Fibroblast of skin of left quadriceps (primary cell): ENCODE measurements around the gene FCHSD2.
"Not testable (repeated sequence)": the region's sequence is repeated elsewhere in the genome, so short reads cannot be mapped to it uniquely, and the experiment has no call there.

Experiments
- DNase-seq, 2 experiments: peaks; one replicate each; pipeline ENCODE4 v3.0.0-alpha.2; 2013; ENCODE audit warnings: low read depth in 2 of 2

The FCHSD2 gene

GRCh38 chr11:73061434-73061833, 80.7 kb downstream of the FCHSD2 start:
- not testable (repeated sequence) for DNase-seq

GRCh38 chr11:73059915-73060314, 82.2 kb downstream of the FCHSD2 start:
- DNase-seq = no peak

DNA sequence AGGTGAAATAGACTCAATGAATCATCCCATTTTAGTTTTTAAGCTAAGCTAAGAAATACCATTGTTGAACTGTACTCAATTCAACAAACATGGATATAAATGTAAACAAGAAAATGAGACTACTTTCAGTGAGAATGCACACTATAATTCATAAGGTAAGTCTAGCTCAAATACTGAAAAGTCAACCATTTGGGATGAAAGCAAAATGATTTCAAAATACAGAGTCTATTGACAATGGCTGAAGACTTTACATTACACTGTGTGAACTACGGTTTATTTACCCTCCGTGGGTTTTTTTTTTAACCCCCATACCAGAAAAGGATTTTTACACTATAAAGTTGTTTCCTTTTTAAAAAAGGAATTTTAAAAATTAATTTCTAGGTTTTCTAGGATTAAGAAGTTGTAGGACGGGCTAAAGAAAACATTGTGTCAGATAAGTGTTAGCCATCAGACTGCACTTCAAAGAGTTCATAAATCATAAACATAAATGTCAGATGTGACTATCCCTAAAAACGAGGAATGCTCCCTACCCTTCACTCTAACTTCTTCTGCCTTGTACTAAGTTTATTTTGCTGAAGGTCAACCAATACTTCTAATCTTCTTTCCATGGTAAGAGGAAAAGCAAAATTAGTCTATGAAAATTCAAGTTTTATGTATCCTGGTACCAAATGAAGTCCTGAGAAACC, 83.0 kb downstream of the FCHSD2 start:
- no peak for DNase-seq

- DNase-seq = no peak
Observed at GRCh38 chr11:73055655-73056354, 86.3 kb downstream of the FCHSD2 start.

DNA sequence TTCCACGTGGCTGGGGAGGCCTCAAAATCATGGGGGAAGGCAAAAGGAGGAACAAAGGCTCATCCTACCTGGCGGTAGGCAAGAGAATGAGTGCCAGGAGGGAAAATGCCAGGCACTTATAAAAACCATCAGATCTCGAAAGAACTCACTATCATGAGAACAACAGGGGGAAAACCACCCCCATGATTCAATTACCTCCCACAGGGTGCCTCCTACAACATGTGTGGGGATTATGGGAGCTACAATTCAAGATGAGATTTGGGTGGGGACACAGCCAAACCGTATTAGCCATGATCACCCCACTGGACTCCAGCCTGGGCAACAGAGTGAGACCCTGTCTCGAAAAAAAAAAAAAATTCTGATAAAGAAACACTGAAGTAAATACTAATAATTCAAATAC, 87.1 kb downstream of the FCHSD2 start:
- no peak for DNase-seq

DNA sequence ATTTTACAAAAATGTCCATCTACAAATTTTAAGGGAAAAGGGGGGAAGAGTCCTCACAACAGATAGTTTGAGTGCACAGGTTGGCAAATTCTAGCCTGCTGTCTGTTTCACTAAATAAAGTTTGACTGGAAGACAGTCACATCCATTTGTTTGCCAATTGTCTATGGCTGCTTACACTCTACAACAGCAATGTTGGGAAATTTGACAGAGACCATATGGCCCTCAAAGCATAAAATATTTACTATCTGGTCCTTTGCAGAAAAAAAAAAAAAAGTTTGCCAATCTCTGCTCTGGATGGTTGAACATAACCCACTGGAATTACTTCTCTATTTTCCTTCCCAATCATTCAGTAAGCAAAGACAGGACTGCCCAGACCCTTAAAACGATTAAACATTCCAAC, 88.2 kb downstream of the FCHSD2 start:
- DNase-seq = no peak

DNA sequence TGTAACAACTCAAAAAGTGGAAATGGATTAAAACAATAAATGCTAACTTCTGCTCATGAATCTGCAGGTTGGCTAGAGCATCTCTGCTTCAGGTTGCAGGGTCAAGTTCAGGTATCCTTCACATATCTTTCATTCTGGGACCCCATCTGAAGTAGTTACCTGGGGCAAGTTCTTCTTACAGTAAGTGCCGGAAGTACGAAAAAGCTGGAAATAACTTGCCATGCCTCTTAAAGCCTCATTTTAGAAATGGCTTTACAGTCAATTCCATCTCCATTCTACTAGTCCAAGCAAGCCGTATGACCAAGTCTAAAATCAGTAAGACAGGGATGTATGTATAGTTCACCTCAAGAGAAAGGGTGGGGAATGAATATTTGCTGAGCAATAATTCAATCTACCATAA, 93.7 kb downstream of the FCHSD2 start:
- DNase-seq = no peak

GRCh38 chr11:73047773-73048371, 94.2 kb downstream of the FCHSD2 start:
- no peak for DNase-seq

DNA sequence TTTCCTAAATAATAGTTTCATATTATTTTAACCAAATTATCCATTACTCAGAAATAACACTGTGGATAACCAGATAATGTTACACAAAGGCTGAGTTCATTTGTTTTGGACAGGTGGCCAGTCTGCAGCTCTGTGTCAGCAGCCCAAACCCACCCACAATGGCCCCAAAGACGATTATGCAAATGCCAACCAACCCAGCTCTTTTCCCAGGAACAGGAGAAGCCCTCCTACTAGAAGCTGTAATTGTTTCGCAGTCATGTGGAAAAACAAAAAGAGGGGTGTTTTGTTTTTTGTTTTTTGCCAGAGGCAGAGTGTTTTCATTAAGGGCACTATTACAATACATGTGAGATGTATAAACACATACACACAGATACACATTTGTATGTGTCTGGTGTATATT, 102.1 kb downstream of the FCHSD2 start:
- no peak for DNase-seq

- no peak for DNase-seq
Observed at GRCh38 chr11:73034777-73035176, 107.3 kb downstream of the FCHSD2 start.

DNA sequence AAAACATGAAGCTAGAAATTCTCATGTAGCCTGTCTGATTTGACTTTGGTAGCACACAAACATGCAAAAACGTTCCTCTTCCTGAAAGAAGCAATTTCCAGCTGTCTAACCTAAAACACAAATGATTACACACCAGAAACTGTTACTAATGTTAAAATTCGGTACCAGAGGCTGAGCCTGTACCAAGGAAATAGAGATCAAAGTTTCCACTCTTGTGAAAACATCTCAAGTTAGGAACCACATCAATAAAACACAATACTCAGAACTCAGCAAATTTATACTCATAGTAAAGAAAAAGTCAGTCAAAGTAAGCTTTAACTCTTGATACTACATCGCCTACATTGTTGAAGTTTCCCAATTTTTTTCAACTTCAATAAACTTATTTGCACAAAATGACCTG, 107.8 kb downstream of the FCHSD2 start:
- DNase-seq = no peak

GRCh38 chr11:73030130-73030529, 112.0 kb downstream of the FCHSD2 start:
- DNase-seq = no peak

DNA sequence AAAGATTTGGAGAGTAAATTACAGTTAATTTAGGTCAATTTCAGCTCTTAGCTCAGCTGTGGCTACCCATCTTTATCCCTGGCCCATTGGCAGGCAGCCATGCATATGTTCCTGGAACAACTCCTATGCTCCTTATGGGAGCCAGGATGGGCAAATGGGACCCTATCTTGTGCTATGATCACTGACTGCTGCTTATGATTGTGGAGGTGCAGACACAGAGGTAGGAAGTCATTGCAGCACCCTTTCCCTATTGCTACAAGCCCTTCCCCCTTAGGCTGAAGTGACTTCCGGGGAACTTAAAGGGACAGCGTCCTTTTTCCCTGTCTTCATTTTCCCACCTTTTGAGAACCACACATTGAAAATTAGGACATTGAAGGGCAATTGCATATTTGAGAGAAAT, 112.7 kb downstream of the FCHSD2 start:
- DNase-seq = no peak

- no peak for DNase-seq
Observed at GRCh38 chr11:73028611-73029010, 113.5 kb downstream of the FCHSD2 start.

- DNase-seq = not testable (repeated sequence)
Observed at GRCh38 chr11:73027840-73028239, 114.3 kb downstream of the FCHSD2 start.

DNA sequence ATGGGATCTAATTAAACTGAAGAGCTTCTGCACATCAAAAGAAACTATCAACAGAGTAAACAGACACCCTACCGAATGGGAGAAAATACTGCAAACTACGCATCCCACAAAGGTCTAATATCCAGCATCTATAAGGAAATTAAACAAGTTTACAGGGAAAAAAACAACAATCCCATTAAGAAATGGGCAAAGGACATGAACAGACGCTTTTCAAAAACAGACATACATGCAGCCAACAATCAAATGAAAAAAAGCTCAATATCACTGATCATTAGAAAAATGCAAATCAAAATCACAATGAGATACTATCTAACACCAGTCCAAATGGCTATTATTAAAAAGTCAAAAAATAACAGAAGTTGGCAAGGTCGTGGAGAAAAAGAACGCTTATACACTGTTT, 117.5 kb downstream of the FCHSD2 start:
- DNase-seq = no peak

DNA sequence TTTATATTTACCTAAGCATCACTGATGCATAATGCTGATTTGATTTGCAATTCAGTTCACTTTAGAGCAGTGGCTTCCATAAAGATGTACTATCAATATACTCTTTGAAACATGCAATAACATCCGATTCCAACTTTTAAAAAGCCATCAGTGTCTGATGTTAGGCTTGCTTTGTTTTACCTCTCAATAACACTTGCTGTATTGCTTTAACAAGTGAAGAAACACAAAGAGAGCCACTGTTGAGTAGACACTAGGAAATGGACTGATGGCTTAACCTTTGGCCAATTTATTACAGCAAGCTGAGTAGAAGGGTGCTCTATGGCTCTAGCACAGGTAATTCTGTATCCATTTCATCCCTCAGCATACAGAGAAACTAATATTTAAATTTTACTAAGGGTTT, 122.1 kb downstream of the FCHSD2 start:
- DNase-seq = no peak

- DNase-seq = no peak
Observed at GRCh38 chr11:73019449-73019848, 122.7 kb downstream of the FCHSD2 start.

DNA sequence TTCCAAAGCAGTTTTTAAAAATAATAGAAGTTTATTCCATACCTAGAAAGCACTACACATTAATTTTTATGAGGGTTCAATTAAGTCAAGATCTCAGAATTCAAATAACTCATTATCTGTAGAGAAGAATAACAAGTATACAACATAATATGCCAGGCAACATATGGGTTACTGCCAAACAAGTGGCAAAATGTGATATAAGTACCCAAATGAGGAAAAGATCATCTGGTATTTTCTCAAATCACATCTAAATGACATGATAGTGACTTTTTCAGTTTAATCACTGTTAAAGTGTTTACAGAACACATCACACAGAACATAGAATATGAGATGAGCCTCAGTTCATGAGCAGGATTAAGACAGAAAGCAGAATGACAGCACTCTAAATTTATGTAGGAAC, 123.3 kb downstream of the FCHSD2 start:
- no peak for DNase-seq

DNA sequence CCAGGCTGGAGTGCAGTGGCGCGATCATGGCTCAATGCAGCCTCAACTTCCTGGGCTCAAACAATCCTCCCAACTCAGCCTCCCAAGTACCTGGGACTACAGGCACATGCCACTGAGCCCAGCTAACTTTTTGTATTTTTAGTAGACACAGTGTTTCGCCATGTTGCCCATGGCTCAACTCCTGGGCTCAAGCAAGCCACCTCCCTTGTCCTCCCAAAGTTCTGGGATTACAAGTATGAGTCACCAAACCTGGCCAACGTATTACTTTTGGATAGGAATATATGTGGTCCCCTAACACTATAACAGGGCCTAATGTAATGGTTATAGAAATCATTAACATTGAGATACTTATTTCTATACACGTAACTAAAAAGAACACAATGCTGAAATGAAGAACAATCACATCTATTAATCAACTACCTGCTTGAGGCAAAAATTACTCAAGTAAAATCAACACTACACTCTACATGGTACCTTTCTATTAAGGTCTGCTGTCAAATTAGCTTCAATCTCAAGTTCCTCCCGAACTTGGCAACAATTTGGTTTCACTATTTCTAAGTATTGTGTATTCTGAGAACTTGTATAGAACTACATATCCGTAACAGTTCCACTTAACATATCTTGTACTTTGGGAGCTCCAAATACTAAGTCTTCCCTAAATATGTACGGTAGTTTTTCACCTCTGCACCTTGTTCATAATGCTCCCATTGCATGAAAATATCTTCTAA, 124.9 kb downstream of the FCHSD2 start:
- DNase-seq = no peak

- DNase-seq = no peak
Observed at GRCh38 chr11:73013021-73013420, 129.1 kb downstream of the FCHSD2 start.

DNA sequence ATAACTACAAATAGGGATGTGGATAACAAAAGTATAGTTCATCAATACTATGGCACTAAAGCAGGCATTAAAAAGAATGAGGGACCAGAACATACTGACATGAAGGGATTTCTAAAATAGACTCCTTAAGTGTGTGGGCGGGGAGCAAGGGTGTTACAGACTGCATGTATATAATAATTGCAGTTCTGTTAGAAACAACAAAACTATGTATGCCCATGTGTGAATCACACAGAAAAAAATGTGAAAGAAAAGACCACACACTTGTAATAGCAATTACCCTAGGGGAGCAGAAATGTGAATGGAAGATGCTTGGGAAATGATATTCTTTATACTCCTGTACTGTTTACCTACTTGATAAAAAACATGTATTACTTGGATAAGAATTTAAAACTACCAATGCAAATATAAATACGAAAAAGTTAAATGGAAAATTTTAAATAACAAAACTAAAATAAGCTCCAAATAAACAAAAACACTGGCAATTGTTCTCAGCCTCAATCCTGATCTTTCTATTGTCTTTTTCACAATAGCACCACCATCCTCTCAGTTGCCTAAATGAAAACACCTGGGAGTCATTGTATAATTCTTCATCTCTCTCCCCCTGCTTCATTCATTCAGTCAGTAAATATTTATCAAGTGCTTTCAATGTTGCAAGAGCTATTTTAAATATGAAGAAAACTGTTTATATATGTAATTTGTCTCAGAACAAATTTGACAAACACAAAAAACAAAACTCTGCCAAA, 129.8 kb downstream of the FCHSD2 start:
- peak; percentile 45 to 49 for DNase-seq
